H9 (cell line): ENCODE results near the gene HDAC7. TPM values are rescaled to one million over a fixed set of nuclear protein-coding genes. Genes with fewer than 3 reads are reported as not detected.

Experiments used
- DNase-seq: peaks from one replicate; pipeline ENCODE4 v3.0.0-alpha.2; 2017
- H2AFZ ChIP-seq: one replicate; pipeline ENCODE4 v1.6.1; 2013; ENCODE audit warnings: mild to moderate bottlenecking, low read length, control low read depth, moderate library complexity
- H2AK5ac ChIP-seq: 2 replicates; pipeline ENCODE4 v1.6.1; 2013; ENCODE audit warnings: low read length, control low read depth, mixed read lengths; ENCODE audit not compliant: insufficient read length
- H2BK120ac ChIP-seq: one replicate; pipeline ENCODE4 v1.6.1; 2013; ENCODE audit warnings: low read depth, mild to moderate bottlenecking, low read length, control low read depth, inconsistent platforms; ENCODE audit not compliant: poor library complexity, severe bottlenecking
- H2BK12ac ChIP-seq: 2 replicates; pipeline ENCODE4 v1.6.1; 2013; ENCODE audit warnings: low read length, control low read depth, mixed read lengths, low read depth; ENCODE audit not compliant: insufficient read length
- H2BK15ac ChIP-seq: 2 replicates; pipeline ENCODE4 v1.6.1; 2013; ENCODE audit warnings: low read depth, low read length, control low read depth
- H2BK20ac ChIP-seq: one replicate; pipeline ENCODE4 v1.6.1; 2013; ENCODE audit warnings: low read depth, mild to moderate bottlenecking, low read length, control low read depth, inconsistent platforms; ENCODE audit not compliant: poor library complexity, severe bottlenecking
- H2BK5ac ChIP-seq: 2 replicates; pipeline ENCODE4 v1.6.1; 2013; ENCODE audit warnings: low read length, control low read depth, mixed read lengths; ENCODE audit not compliant: insufficient read length
- H3K14ac ChIP-seq: 2 replicates; pipeline ENCODE4 v1.6.1; 2013; ENCODE audit warnings: low read length, control low read depth; ENCODE audit not compliant: insufficient read depth
- H3K18ac ChIP-seq: 2 replicates; pipeline ENCODE4 v1.6.1; 2013; ENCODE audit warnings: low read depth, mild to moderate bottlenecking, mixed read lengths, low read length, control low read depth; ENCODE audit not compliant: insufficient read length
- H3K23ac ChIP-seq: 2 replicates; pipeline ENCODE4 v1.6.1; 2013; ENCODE audit warnings: low read length, control low read depth, mixed read lengths, low read depth; ENCODE audit not compliant: insufficient read length
- H3K23me2 ChIP-seq: 2 replicates; pipeline ENCODE4 v1.6.1; 2013; ENCODE audit warnings: low read depth, mild to moderate bottlenecking, mixed read lengths, low read length, control low read depth; ENCODE audit not compliant: insufficient read length, poor library complexity, severe bottlenecking
- H3K27ac ChIP-seq: 2 replicates; pipeline ENCODE4 v1.5.1; 2013; ENCODE audit warnings: low read length, control low read depth, mixed read lengths, low read depth; ENCODE audit not compliant: insufficient read length
- H3K27me3 ChIP-seq: 2 replicates; pipeline ENCODE4 v1.6.1; 2013; ENCODE audit warnings: low read length, control low read depth, inconsistent platforms; ENCODE audit not compliant: insufficient read depth
- H3K4ac ChIP-seq: 2 replicates; pipeline ENCODE4 v1.6.1; 2013; ENCODE audit warnings: low read depth, mild to moderate bottlenecking, control low read depth, inconsistent platforms, low read length, moderate library complexity
- H3K4me1 ChIP-seq: 2 replicates; pipeline ENCODE4 v1.6.1; 2013; ENCODE audit warnings: low read length, control low read depth, inconsistent platforms; ENCODE audit not compliant: insufficient read depth
- H3K4me2 ChIP-seq: 2 replicates; pipeline ENCODE4 v1.6.1; 2013; ENCODE audit warnings: low read length, control low read depth, mixed read lengths; ENCODE audit not compliant: insufficient read length, insufficient read depth
- H3K56ac ChIP-seq: 2 replicates; pipeline ENCODE4 v1.6.1; 2013; ENCODE audit warnings: low read depth, mild to moderate bottlenecking, mixed read lengths, low read length, control low read depth; ENCODE audit not compliant: insufficient read length
- H3K79me1 ChIP-seq: 2 replicates; pipeline ENCODE4 v1.6.1; 2013; ENCODE audit warnings: low read depth, mild to moderate bottlenecking, moderate library complexity, low read length, control low read depth, inconsistent platforms; ENCODE audit not compliant: insufficient read depth, poor library complexity, severe bottlenecking
- H3K79me2 ChIP-seq: 2 replicates; pipeline ENCODE4 v1.6.1; 2013; ENCODE audit warnings: low read length, control low read depth, inconsistent platforms; ENCODE audit not compliant: insufficient read depth
- H3K9ac ChIP-seq: 2 replicates; pipeline ENCODE4 v1.6.1; 2013; ENCODE audit warnings: low read length, control low read depth, mixed read lengths; ENCODE audit not compliant: insufficient read length; ENCODE audit errors: extremely low read depth
- H3K9me3 ChIP-seq: one replicate; pipeline ENCODE4 v1.6.1; 2013; ENCODE audit warnings: low read depth, low read length, inconsistent platforms; ENCODE audit not compliant: control insufficient read depth
- H3T11ph ChIP-seq: one replicate; pipeline ENCODE4 v1.6.1; 2013; ENCODE audit warnings: mild to moderate bottlenecking, low read length, control low read depth, inconsistent platforms
- H4K20me1 ChIP-seq: one replicate; pipeline ENCODE4 v1.6.1; 2013; ENCODE audit not compliant: control insufficient read depth, insufficient read length, insufficient read depth
- H4K5ac ChIP-seq: 2 replicates; pipeline ENCODE4 v1.6.1; 2013; ENCODE audit warnings: low read depth, mild to moderate bottlenecking, mixed read lengths, low read length, control low read depth; ENCODE audit not compliant: insufficient read length
- H4K8ac ChIP-seq: replicated peaks from 2 replicates; pipeline ENCODE4 v1.6.1; 2013; ENCODE audit warnings: low read length, control low read depth, mixed read lengths, low read depth; ENCODE audit not compliant: insufficient read length
- H4K91ac ChIP-seq: 2 replicates; pipeline ENCODE4 v1.6.1; 2013; ENCODE audit warnings: low read depth, mild to moderate bottlenecking, moderate library complexity, mixed read lengths, low read length, control low read depth; ENCODE audit not compliant: insufficient read length
- H3K27ac Mint-ChIP-seq, 3 experiments: 2 replicates in 2 of 3; 3 replicates in 1 of 3; pipeline ENCODE4 v1.8.0; 2020 to 2021; ENCODE audit warnings: mixed read lengths in 3 of 3, mild to moderate bottlenecking in 1 of 3, moderate library complexity in 1 of 3
- H3K27me3 Mint-ChIP-seq: 2 replicates; pipeline ENCODE4 v1.8.0; 2021; ENCODE audit warnings: low read depth, mild to moderate bottlenecking, moderate library complexity, mixed read lengths
- H3K36me3 Mint-ChIP-seq, 3 experiments: 2 replicates in 2 of 3; 3 replicates in 1 of 3; pipeline ENCODE4 v1.8.0; 2020 to 2021; ENCODE audit warnings: low read depth in 3 of 3, mixed read lengths in 3 of 3; ENCODE audit not compliant: insufficient read depth in 1 of 3
- H3K4me1 Mint-ChIP-seq, 2 experiments: 2 replicates each; pipeline ENCODE4 v1.8.0; 2020; ENCODE audit warnings: mixed read lengths in 2 of 2
- H3K4me3 Mint-ChIP-seq, 2 experiments: 2 replicates in 1 of 2; 3 replicates in 1 of 2; pipeline ENCODE4 v1.8.0; 2020 to 2021; ENCODE audit warnings: mild to moderate bottlenecking in 2 of 2, mixed read lengths in 2 of 2, moderate library complexity in 1 of 2
- H3K9me3 Mint-ChIP-seq, 2 experiments: 2 replicates in 1 of 2; 3 replicates in 1 of 2; pipeline ENCODE4 v1.8.0; 2020; ENCODE audit warnings: mild to moderate bottlenecking in 2 of 2, mixed read lengths in 2 of 2, moderate library complexity in 1 of 2
- CTCF ChIP-seq: fragments of 200-600 bp; sonication (generic); conservative IDR thresholded peaks from 3 replicates; pipeline ENCODE4 v1.8.0; 2021; ENCODE audit warnings: antibody characterized with exemption, mild to moderate bottlenecking
- WGBS: extraction: QIAGEN DNeasy Blood & Tissue Kit; methylation state at CpG from one replicate; pipeline ENCODE4 v1.1.7; 2013; ENCODE audit warnings: missing lambda C conversion rate, low lambda C conversion rate, mixed read lengths; ENCODE audit not compliant: insufficient read length; ENCODE audit errors: extremely low coverage; 5-methylcytosine and 5-hydroxymethylcytosine counted together
- total RNA-seq: library from RNA; stranded (reverse); gene quantifications from 2 replicates; pipeline ENCODE4 v1.2.1, GENCODE V29; 2021

The HDAC7 gene
- total RNA-seq, 1 experiment from 2014 or later, result 72.1 TPM

GRCh38 chr12:47822863-47823262, 3.2 kb upstream of the HDAC7 start:
- Histone ChIP-seq H3K79me1 (no peaks in the 10 kb centered on the region), H3K9ac (no peak overlapping the region), H3K23me2 (peaks cover 7% of the 10 kb centered on the region), H4K5ac (no peak overlapping the region), H2BK15ac (no peak overlapping the region), H3K4me1 (peaks cover 13% of the 10 kb centered on the region; the same call in 1 of the 2 replicates), H2AK5ac (no peak overlapping the region), H2BK20ac (no peak overlapping the region), H3K27me3 (no peaks in the 10 kb centered on the region), H3K4ac (no peak overlapping the region), H3K14ac (no peak overlapping the region), H2BK5ac (no peak overlapping the region), H2BK120ac (no peak overlapping the region), H3K56ac (no peak overlapping the region), H3K27ac (no peak overlapping the region), H2BK12ac (no peak overlapping the region), H3T11ph (no peak overlapping the region), H4K91ac (no peak overlapping the region), H2AFZ (no peak overlapping the region), H3K18ac (no peak overlapping the region), H4K8ac (no peak overlapping the region), H3K9me3 (no peaks in the 10 kb centered on the region), H3K79me2 (peaks cover 7% of the 10 kb centered on the region; the same call in 1 of the 2 replicates), H4K20me1 (no peaks in the 10 kb centered on the region), H3K4me2 (no peak overlapping the region), H3K23ac (no peak overlapping the region)
- H3K9me3 Mint-ChIP-seq, result no peaks in the 10 kb centered on the region
- DNase-seq, result no peak
- peaks cover 0 to 4% (median 0%) of the 10 kb centered on the region in 3 experiments; a peak in 1 of 7 replicates for H3K36me3 Mint-ChIP-seq
- no CpG with 5 or more reads among the region's 3 CpGs for WGBS
- no peak overlapping the region; a peak in 1 of 5 replicates for H3K4me3 Mint-ChIP-seq
- H3K27me3 Mint-ChIP-seq, result peaks cover 12% of the 10 kb centered on the region
- TF ChIP-seq CTCF, result no peak
- peaks cover 43 to 47% of the 10 kb centered on the region in 2 experiments for H3K4me1 Mint-ChIP-seq
- no peak overlapping the region for H3K27ac Mint-ChIP-seq
